ENCODE data around the gene SMYD3.

SMYD3 gene

DNA sequence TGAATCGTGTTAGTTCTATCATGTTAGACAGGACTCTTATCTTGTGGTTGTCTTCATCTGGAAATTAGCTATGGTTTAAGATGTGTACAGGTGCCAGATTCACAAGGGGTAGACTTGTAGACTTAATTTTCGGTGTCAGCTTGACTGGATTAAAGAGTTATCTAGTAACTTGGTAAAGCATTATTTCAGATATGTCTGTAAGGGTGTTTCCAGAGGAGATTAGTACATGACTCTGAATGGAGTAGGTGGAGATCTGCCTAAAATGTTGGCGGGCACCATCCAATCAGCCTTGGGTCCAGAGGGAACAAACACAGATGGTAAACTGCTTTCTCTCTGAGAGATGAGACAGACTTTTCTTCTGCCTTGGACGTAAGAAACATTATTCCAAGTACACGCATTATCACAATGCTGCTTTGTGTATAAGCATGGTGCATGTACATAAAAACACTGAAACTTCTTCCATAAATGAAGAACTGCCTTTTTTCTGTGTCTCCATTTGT is 434.6 kb downstream of the SMYD3 start:
- no peak for TF ChIP-seq POLR2AphosphoS5 (IDR thresholded peaks at IDR 0.05; ENCODE audit: low read depth, low read length)
- TF ChIP-seq TAF1 (IDR thresholded peaks at IDR 0.05; ENCODE audit: borderline replicate concordance, insufficient read depth, low read length): no peak
- TF ChIP-seq, protein P1, sequence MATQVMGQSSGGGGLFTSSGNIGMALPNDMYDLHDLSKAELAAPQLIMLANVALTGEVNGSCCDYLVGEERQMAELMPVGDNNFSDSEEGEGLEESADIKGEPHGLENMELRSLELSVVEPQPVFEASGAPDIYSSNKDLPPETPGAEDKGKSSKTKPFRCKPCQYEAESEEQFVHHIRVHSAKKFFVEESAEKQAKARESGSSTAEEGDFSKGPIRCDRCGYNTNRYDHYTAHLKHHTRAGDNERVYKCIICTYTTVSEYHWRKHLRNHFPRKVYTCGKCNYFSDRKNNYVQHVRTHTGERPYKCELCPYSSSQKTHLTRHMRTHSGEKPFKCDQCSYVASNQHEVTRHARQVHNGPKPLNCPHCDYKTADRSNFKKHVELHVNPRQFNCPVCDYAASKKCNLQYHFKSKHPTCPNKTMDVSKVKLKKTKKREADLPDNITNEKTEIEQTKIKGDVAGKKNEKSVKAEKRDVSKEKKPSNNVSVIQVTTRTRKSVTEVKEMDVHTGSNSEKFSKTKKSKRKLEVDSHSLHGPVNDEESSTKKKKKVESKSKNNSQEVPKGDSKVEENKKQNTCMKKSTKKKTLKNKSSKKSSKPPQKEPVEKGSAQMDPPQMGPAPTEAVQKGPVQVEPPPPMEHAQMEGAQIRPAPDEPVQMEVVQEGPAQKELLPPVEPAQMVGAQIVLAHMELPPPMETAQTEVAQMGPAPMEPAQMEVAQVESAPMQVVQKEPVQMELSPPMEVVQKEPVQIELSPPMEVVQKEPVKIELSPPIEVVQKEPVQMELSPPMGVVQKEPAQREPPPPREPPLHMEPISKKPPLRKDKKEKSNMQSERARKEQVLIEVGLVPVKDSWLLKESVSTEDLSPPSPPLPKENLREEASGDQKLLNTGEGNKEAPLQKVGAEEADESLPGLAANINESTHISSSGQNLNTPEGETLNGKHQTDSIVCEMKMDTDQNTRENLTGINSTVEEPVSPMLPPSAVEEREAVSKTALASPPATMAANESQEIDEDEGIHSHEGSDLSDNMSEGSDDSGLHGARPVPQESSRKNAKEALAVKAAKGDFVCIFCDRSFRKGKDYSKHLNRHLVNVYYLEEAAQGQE (IDR thresholded peaks at IDR 0.05; ENCODE audit: insufficient read depth in 1 of 2, low read depth in 2 of 2, low read length in 2 of 2): no peak
- no peak for TF ChIP-seq FOXP2 (optimal IDR thresholded peaks at IDR 0.05; ENCODE audit: borderline replicate concordance, extremely low read depth, extremely low read length, insufficient read depth)

DNA sequence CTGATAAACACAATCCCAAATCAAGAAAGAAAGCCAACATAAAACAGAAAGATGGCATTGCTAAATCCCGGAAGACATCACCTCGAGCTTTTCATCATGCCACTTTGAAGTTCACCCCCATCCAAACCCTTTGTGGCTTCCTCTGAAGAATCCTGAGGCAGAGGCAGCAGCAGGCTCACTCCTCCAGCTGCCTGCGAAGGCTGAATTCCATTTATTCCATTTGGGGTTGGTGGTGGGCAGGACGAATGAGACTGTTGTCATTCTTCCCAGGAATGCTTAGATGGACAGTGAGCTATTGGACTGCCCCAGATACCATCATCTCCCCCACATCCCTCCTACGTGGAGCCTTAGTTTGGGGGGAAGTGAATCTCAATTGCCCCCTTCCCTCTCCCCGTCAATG is 437.5 kb downstream of the SMYD3 start:
- TF ChIP-seq SIN3A (IDR thresholded peaks at IDR 0.05; ENCODE audit: borderline replicate concordance, insufficient read depth, low read length): no peak
- TF ChIP-seq POLR2AphosphoS5 (IDR thresholded peaks at IDR 0.05; ENCODE audit: low read depth, low read length): no peak
- no peak for TF ChIP-seq FOXP2 (optimal IDR thresholded peaks at IDR 0.05; ENCODE audit: borderline replicate concordance, extremely low read depth, extremely low read length, insufficient read depth)
- TF ChIP-seq, protein P1 (IDR thresholded peaks at IDR 0.05; ENCODE audit: insufficient read depth in 1 of 2, low read depth in 2 of 2, low read length in 2 of 2): no peak
- TF ChIP-seq TAF1 (IDR thresholded peaks at IDR 0.05; ENCODE audit: borderline replicate concordance, insufficient read depth, low read length): no peak

- no peak for TF ChIP-seq TAF1 (IDR thresholded peaks at IDR 0.05; ENCODE audit: borderline replicate concordance, insufficient read depth, low read length)
- TF ChIP-seq, protein P1 (IDR thresholded peaks at IDR 0.05; ENCODE audit: insufficient read depth in 1 of 2, low read depth in 2 of 2, low read length in 2 of 2): no peak
- no peak for TF ChIP-seq SIN3A (IDR thresholded peaks at IDR 0.05; ENCODE audit: borderline replicate concordance, insufficient read depth, low read length)
- TF ChIP-seq POLR2AphosphoS5 (IDR thresholded peaks at IDR 0.05; ENCODE audit: low read depth, low read length): no peak
Measured at GRCh38 chr1:246068619-246069509, 438.2 kb downstream of the SMYD3 start.

DNA sequence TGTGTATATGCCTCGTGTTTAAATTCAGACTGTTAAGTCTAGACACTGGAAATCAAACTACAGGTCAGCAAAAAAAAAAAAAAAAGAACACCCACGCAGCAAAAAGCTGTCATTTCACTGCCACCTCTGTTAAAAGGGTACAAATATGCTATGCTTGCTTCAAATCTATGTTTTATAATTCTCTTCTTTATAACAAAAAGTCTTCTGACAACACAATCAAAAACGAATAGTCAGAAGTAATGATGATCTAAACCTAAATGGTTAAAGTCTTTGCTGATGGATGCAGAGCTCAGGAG is 438.9 kb downstream of the SMYD3 start:
- TF ChIP-seq, protein P1 (IDR thresholded peaks at IDR 0.05; ENCODE audit: insufficient read depth in 1 of 2, low read depth in 2 of 2, low read length in 2 of 2): no peak
- TF ChIP-seq SIN3A (IDR thresholded peaks at IDR 0.05; ENCODE audit: borderline replicate concordance, insufficient read depth, low read length): no peak
- no peak for TF ChIP-seq FOXP2 (optimal IDR thresholded peaks at IDR 0.05; ENCODE audit: borderline replicate concordance, extremely low read depth, extremely low read length, insufficient read depth)
- TF ChIP-seq POLR2AphosphoS5 (IDR thresholded peaks at IDR 0.05; ENCODE audit: low read depth, low read length): no peak
- TF ChIP-seq TAF1 (IDR thresholded peaks at IDR 0.05; ENCODE audit: borderline replicate concordance, insufficient read depth, low read length): no peak
